ENCODE data around the gene MNDA.
"Not testable (repeated sequence)": the region's sequence is repeated elsewhere in the genome, so short reads cannot be mapped to it uniquely, and the experiment has no call there.

MNDA gene

DNA sequence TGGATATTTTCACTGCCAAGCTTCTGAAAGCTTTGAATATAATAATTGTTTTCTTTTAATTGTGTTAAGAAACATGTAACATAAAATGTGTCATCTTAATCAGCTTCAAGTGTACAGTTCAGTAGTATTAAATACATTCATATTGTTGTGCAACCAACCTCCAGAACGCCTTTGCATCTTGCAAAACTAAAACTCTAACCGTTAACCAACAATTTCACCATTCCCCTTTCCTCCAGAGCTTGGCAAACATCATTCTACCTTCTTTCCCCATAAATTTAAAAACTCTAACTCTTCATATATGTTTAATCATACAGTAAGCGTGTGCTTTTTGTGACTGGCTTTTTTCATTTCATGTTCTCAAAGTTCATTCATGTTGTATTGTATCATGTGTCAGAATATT, 2.1 kb downstream of the MNDA start:
- Histone ChIP-seq H3K36me3 (ENCODE audit: control insufficient read depth in 1 of 2, insufficient read depth in 2 of 2, low read length in 2 of 2) (no peaks in the 10 kb centered on the region), H3K27me3 (ENCODE audit: control insufficient read depth in 1 of 2, insufficient read depth in 2 of 2, low read length in 2 of 2) (no peaks in the 10 kb centered on the region), H3K4me1 (ENCODE audit: control insufficient read depth in 1 of 2, insufficient read depth in 2 of 2, low read length in 2 of 2) (no peaks in the 10 kb centered on the region), H3K4me3 (ENCODE audit: low read depth in 1 of 2, low read length in 2 of 2) (no peak overlapping the region), H3K9ac (ENCODE audit: low read depth in 1 of 2, low read length in 2 of 2) (no peak overlapping the region), H3K27ac (ENCODE audit: low read depth, low read length) (no peak overlapping the region), H3K9me3 (ENCODE audit: control insufficient read depth in 1 of 2, low read length in 2 of 2) (peaks cover 0 to 5% of the 10 kb centered on the region in 2 donors)

GRCh38 chr1:158836038-158836437, 4.9 kb downstream of the MNDA start:
- Histone ChIP-seq H3K9me3 (ENCODE audit: control insufficient read depth in 1 of 2, low read length in 2 of 2) (peaks cover 0 to 3% of the 10 kb centered on the region in 2 donors), H3K27me3 (ENCODE audit: control insufficient read depth in 1 of 2, insufficient read depth in 2 of 2, low read length in 2 of 2) (no peaks in the 10 kb centered on the region), H3K4me1 (ENCODE audit: control insufficient read depth in 1 of 2, insufficient read depth in 2 of 2, low read length in 2 of 2) (no peaks in the 10 kb centered on the region), H3K36me3 (ENCODE audit: control insufficient read depth in 1 of 2, insufficient read depth in 2 of 2, low read length in 2 of 2) (no peaks in the 10 kb centered on the region), H3K27ac (ENCODE audit: low read depth, low read length) (no peak overlapping the region), H3K4me3 (ENCODE audit: low read depth in 1 of 2, low read length in 2 of 2) (no peak overlapping the region), H3K9ac (ENCODE audit: low read depth in 1 of 2, low read length in 2 of 2) (no peak overlapping the region)

DNA sequence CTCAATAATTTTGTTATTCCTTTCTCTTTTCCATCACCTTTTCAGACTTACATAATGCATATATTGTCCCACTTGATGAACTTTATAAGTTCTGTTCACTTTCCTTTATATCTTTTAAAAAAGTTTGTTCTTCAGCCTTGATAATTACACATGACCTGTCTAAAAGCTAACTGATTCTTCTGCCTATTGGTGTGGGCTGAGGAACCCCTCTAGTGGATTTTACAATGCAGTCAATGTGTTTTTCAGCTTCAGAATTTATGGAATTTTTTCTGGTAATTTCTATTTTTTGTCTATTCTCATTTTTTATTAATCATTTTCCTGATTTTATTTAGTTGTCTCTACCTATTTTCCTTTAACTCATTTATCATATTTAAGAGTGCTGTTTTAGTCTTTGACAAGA, 7.5 kb downstream of the MNDA start:
- Histone ChIP-seq H3K27me3 (ENCODE audit: control insufficient read depth in 1 of 2, insufficient read depth in 2 of 2, low read length in 2 of 2) (no peaks in the 10 kb centered on the region), H3K36me3 (ENCODE audit: control insufficient read depth in 1 of 2, insufficient read depth in 2 of 2, low read length in 2 of 2) (no peaks in the 10 kb centered on the region), H3K4me3 (ENCODE audit: low read depth in 1 of 2, low read length in 2 of 2) (no peak overlapping the region), H3K4me1 (ENCODE audit: control insufficient read depth in 1 of 2, insufficient read depth in 2 of 2, low read length in 2 of 2) (no peaks in the 10 kb centered on the region), H3K9ac (ENCODE audit: low read depth in 1 of 2, low read length in 2 of 2) (no peak overlapping the region), H3K9me3 (ENCODE audit: control insufficient read depth in 1 of 2, low read length in 2 of 2) (peaks cover 0 to 3% of the 10 kb centered on the region in 2 donors), H3K27ac (ENCODE audit: low read depth, low read length) (no peak overlapping the region)

GRCh38 chr1:158839566-158839965, 8.4 kb downstream of the MNDA start:
- no peaks in the 10 kb centered on the region for H3K27me3 ChIP-seq (ENCODE audit: control insufficient read depth in 1 of 2, insufficient read depth in 2 of 2, low read length in 2 of 2)
- H3K9me3 ChIP-seq (ENCODE audit: control insufficient read depth in 1 of 2, low read length in 2 of 2): peaks cover 0 to 3% of the 10 kb centered on the region in 2 donors
- no peak overlapping the region for H3K9ac ChIP-seq (ENCODE audit: low read depth in 1 of 2, low read length in 2 of 2)
- no peaks in the 10 kb centered on the region for H3K4me1 ChIP-seq (ENCODE audit: control insufficient read depth in 1 of 2, insufficient read depth in 2 of 2, low read length in 2 of 2)
- H3K4me3 ChIP-seq (ENCODE audit: low read depth in 1 of 2, low read length in 2 of 2): no peak overlapping the region
- H3K36me3 ChIP-seq (ENCODE audit: control insufficient read depth in 1 of 2, insufficient read depth in 2 of 2, low read length in 2 of 2): no peaks in the 10 kb centered on the region
- no peak overlapping the region for H3K27ac ChIP-seq (ENCODE audit: low read depth, low read length)

DNA sequence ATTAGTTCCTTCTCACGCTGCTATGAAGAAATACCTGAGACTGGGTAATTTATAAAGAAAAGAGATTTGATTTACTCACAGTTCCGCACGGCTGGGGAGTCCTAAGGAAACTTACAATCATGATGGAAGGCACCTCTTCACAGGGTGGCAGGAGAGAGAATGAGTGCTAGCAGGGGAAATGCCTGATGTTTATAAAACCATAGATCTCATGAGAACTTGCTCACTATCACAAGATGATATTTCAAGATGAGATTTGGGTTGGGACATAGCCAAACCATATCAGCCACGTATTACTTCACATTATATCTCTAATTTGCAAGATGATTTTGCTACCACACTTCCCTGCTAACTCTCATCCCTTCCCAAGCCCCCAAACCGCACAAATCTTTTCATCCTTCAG, 9.1 kb downstream of the MNDA start:
- Histone ChIP-seq H3K27me3 (ENCODE audit: control insufficient read depth in 1 of 2, insufficient read depth in 2 of 2, low read length in 2 of 2) (no peaks in the 10 kb centered on the region), H3K4me3 (ENCODE audit: low read depth in 1 of 2, low read length in 2 of 2) (no peak overlapping the region), H3K4me1 (ENCODE audit: control insufficient read depth in 1 of 2, insufficient read depth in 2 of 2, low read length in 2 of 2) (no peaks in the 10 kb centered on the region), H3K9ac (ENCODE audit: low read depth in 1 of 2, low read length in 2 of 2) (no peak overlapping the region), H3K9me3 (ENCODE audit: control insufficient read depth in 1 of 2, low read length in 2 of 2) (peaks cover 0 to 3% of the 10 kb centered on the region in 2 donors), H3K27ac (ENCODE audit: low read depth, low read length) (no peak overlapping the region), H3K36me3 (ENCODE audit: control insufficient read depth in 1 of 2, insufficient read depth in 2 of 2, low read length in 2 of 2) (no peaks in the 10 kb centered on the region)

DNA sequence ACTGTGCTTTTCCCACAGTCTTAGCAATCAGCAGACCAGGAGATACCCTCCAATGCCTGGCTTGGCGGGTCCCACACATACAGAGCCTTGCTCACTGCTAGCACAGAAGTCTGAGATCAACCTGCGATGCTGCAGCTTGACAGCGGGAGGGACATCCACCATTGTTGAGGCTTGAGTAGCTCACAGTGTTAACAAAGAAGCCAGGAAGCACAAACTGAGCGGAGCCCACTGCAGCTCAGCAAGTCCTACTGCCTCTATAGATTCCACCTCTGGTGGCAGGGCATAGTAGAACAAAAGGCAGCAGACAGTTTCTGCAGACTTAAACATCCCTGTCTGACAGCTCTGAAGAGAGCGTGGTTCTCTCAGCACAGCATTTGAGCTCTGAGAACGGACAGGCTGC, 33.4 kb downstream of the MNDA start:
- Histone ChIP-seq H3K9me3 (ENCODE audit: control insufficient read depth in 1 of 2, low read length in 2 of 2) (peaks cover 0 to under 1% of the 10 kb centered on the region in 2 donors), H3K4me1 (ENCODE audit: control insufficient read depth in 1 of 2, insufficient read depth in 2 of 2, low read length in 2 of 2) (no peaks in the 10 kb centered on the region), H3K9ac (ENCODE audit: low read depth in 1 of 2, low read length in 2 of 2) (no peak overlapping the region), H3K27me3 (ENCODE audit: control insufficient read depth in 1 of 2, insufficient read depth in 2 of 2, low read length in 2 of 2) (no peaks in the 10 kb centered on the region), H3K27ac (ENCODE audit: low read depth, low read length) (no peak overlapping the region), H3K4me3 (ENCODE audit: low read depth in 1 of 2, low read length in 2 of 2) (no peak overlapping the region), H3K36me3 (ENCODE audit: control insufficient read depth in 1 of 2, insufficient read depth in 2 of 2, low read length in 2 of 2) (no peaks in the 10 kb centered on the region)

- H3K9ac ChIP-seq (ENCODE audit: low read depth in 1 of 2, low read length in 2 of 2); H3K27me3 ChIP-seq (ENCODE audit: control insufficient read depth in 1 of 2, insufficient read depth in 2 of 2, low read length in 2 of 2); H3K36me3 ChIP-seq (ENCODE audit: control insufficient read depth in 1 of 2, insufficient read depth in 2 of 2, low read length in 2 of 2); H3K27ac ChIP-seq (ENCODE audit: low read depth, low read length); H3K4me1 ChIP-seq (ENCODE audit: control insufficient read depth in 1 of 2, insufficient read depth in 2 of 2, low read length in 2 of 2); H3K4me3 ChIP-seq (ENCODE audit: low read depth in 1 of 2, low read length in 2 of 2); H3K9me3 ChIP-seq (ENCODE audit: control insufficient read depth in 1 of 2, low read length in 2 of 2): not testable (repeated sequence)
Observed at GRCh38 chr1:158870438-158870837, 39.3 kb downstream of the MNDA start.

DNA sequence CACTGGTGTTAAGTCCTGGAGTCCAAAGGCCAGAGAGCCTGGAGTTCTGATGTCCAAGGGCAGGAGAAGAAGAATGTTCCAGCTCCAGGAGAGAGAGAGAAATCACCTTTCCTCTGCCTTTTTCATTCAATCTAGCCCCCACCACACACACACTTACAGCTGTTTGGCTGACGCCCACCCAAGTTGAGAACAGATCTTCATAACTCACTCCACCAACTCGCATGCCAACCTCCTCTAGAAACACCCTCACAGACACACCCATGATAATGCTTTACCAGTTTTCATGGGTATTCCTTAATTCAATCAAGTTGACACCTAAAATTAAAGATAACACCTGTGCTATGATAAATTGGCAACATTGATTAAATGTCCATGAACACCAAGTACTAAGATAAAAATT, 42.0 kb downstream of the MNDA start:
- Histone ChIP-seq H3K36me3 (ENCODE audit: control insufficient read depth in 1 of 2, insufficient read depth in 2 of 2, low read length in 2 of 2) (no peaks in the 10 kb centered on the region), H3K27ac (ENCODE audit: low read depth, low read length) (no peak overlapping the region), H3K27me3 (ENCODE audit: control insufficient read depth in 1 of 2, insufficient read depth in 2 of 2, low read length in 2 of 2) (no peaks in the 10 kb centered on the region), H3K4me3 (ENCODE audit: low read depth in 1 of 2, low read length in 2 of 2) (no peak overlapping the region), H3K9me3 (ENCODE audit: control insufficient read depth in 1 of 2, low read length in 2 of 2) (no peaks in the 10 kb centered on the region), H3K9ac (ENCODE audit: low read depth in 1 of 2, low read length in 2 of 2) (no peak overlapping the region), H3K4me1 (ENCODE audit: control insufficient read depth in 1 of 2, insufficient read depth in 2 of 2, low read length in 2 of 2) (no peaks in the 10 kb centered on the region)

DNA sequence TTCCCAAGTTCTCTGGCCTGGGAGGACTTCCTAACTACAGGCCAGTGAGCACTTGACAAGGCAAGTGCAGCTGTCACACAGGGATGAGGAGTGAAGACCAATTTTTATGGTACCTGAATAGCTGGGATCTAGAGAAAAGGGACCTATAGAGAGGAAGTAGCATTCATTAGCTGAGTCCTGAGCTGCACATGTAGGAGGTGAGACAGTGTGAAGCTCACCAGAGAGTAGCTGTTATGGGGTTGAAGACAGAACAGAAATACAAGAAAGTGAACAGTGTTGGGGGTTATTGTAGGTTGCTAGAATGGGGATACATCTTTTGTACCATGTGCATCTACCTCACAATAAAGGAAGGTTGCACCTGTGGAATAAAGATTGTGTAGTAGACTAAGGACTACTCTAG, 62.5 kb downstream of the MNDA start:
- Histone ChIP-seq H3K9ac (ENCODE audit: low read depth in 1 of 2, low read length in 2 of 2) (no peak overlapping the region), H3K36me3 (ENCODE audit: control insufficient read depth in 1 of 2, insufficient read depth in 2 of 2, low read length in 2 of 2) (no peaks in the 10 kb centered on the region), H3K27ac (ENCODE audit: low read depth, low read length) (no peak overlapping the region), H3K9me3 (ENCODE audit: control insufficient read depth in 1 of 2, low read length in 2 of 2) (peaks cover 0 to 2% of the 10 kb centered on the region in 2 donors), H3K4me1 (ENCODE audit: control insufficient read depth in 1 of 2, insufficient read depth in 2 of 2, low read length in 2 of 2) (no peaks in the 10 kb centered on the region), H3K4me3 (ENCODE audit: low read depth in 1 of 2, low read length in 2 of 2) (no peak overlapping the region), H3K27me3 (ENCODE audit: control insufficient read depth in 1 of 2, insufficient read depth in 2 of 2, low read length in 2 of 2) (no peaks in the 10 kb centered on the region)

DNA sequence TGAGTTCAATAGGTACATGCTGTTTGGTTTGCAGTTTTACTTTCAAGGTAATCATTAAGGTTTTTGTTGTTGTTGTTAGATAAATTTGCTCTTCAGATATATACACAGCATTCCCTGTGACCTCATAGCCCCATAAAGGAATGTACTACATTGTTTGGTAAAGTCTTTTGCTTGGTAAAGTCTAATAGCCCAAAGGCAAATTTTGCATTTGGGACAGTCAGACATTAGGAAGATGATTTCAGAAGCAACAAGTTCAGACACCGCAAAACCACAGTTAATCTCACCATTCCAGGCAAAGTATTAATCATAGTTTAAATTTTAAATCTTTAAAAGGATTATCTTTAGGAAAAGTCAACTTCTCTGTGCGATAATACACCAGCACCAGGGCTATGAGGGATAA, 67.6 kb downstream of the MNDA start:
- Histone ChIP-seq H3K27ac (ENCODE audit: low read depth, low read length) (no peak overlapping the region), H3K36me3 (ENCODE audit: control insufficient read depth in 1 of 2, insufficient read depth in 2 of 2, low read length in 2 of 2) (no peaks in the 10 kb centered on the region), H3K9ac (ENCODE audit: low read depth in 1 of 2, low read length in 2 of 2) (no peak overlapping the region), H3K4me1 (ENCODE audit: control insufficient read depth in 1 of 2, insufficient read depth in 2 of 2, low read length in 2 of 2) (no peaks in the 10 kb centered on the region), H3K4me3 (ENCODE audit: low read depth in 1 of 2, low read length in 2 of 2) (no peak overlapping the region), H3K27me3 (ENCODE audit: control insufficient read depth in 1 of 2, insufficient read depth in 2 of 2, low read length in 2 of 2) (no peaks in the 10 kb centered on the region), H3K9me3 (ENCODE audit: control insufficient read depth in 1 of 2, low read length in 2 of 2) (no peaks in the 10 kb centered on the region)

All from duodenal mucosa (tissue), 2 donors.